ENCODE data around the gene FBXL15. TPM values are rescaled to one million over a fixed set of nuclear protein-coding genes. Genes with fewer than 3 reads are reported as not detected.

Gene FBXL15
- total and polyA plus RNA-seq, 2 donors (not counting 3 experiments of a cell fraction or from before 2014, with no cell fraction given) = 9.9 to 15.3 TPM

DNA sequence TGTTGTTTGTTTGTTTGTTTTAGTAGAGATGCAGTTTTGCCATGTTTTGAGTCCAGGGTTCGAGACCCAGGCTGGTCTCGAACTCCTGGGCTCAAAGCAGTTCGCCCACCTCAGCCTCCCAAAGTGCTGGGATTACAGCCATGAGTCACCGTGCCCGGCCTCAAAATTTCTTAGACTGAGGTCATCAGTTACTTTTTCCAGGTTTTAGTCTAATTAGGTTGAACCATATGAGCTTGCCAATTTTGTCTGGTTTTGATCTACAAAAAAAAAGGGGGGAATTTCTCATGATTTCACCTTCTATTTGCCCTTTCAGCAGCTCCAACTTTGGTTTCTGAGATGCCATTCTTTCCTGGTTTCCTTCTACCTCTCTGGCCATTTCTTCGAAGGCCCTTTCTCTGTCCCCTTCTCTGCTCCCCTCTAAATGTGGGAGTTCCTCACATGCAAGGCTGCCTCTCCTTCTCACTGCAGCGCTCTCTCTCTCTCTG lies 6.2 kb downstream of the FBXL15 start:
- H3K9me3 ChIP-seq (replicated peaks; ENCODE audit: control insufficient read depth, insufficient read depth, low read length) = no peaks in the 10 kb centered on the region

DNA sequence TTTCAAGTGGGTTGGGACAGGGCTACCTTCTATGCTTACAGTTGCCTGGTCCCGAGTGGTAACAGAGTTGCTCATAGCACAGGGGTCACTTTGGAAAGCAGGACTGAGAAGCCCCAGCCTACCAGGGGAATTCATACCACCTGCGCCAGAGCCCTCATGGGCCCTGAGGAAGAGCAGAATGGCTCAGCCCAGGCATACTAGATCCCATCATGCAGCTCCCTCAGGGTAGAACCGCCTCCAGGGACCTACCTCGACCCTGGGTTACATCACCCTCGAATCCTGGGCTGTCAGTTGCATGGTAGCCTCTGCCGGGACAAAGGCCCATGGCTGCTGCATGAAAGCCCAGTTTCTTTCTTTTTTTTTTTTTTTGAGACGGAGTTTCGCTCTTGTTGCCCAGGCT lies 8.8 kb downstream of the FBXL15 start:
- Histone ChIP-seq H3K4me3 (replicated peaks in 1 of 3; ENCODE audit: insufficient read depth in 1 of 3, low read depth in 1 of 3, low read length in 3 of 3) (no peak overlapping the region), H3K36me3 (ENCODE audit: control insufficient read depth in 2 of 2, extremely low read depth in 1 of 2, insufficient read depth in 2 of 2, low read length in 2 of 2) (no peaks in the 10 kb centered on the region), H3K4me1 (ENCODE audit: control insufficient read depth, extremely low read depth, insufficient read depth, low read length) (peaks cover 7% of the 10 kb centered on the region), H3K9me3 (replicated peaks; ENCODE audit: control insufficient read depth, insufficient read depth, low read length) (no peaks in the 10 kb centered on the region), H3K27me3 (ENCODE audit: control insufficient read depth in 2 of 2, insufficient read depth in 2 of 2, low read length in 2 of 2) (peaks cover 4 to 8% of the 10 kb centered on the region in 2 experiments), H2AFZ (ENCODE audit: low read depth, low read length) (no peak overlapping the region), H3K27ac (ENCODE audit: insufficient read depth, low read depth, low read length) (no peak overlapping the region), H3K79me2 (ENCODE audit: control insufficient read depth, insufficient read depth, low read length) (peaks cover 9% of the 10 kb centered on the region), H4K20me1 (replicated peaks; ENCODE audit: control insufficient read depth, extremely low read depth, insufficient read depth, low read length) (no peaks in the 10 kb centered on the region), H3K4me2 (ENCODE audit: insufficient read depth, low read length) (no peak overlapping the region), H3K9ac (replicated peaks; ENCODE audit: extremely low read depth, insufficient read depth, low read length) (no peak overlapping the region), H3K9me1 (replicated peaks; ENCODE audit: control insufficient read depth, extremely low read depth, insufficient read depth, low read length) (no peaks in the 10 kb centered on the region)
- ChIA-PET POLR2A (no interaction called here), CTCF (no interaction called here)
- no peak for TF ChIP-seq GATA2 (IDR thresholded peaks at IDR 0.05; ENCODE audit: insufficient read depth, insufficient read length, low read depth, low read length)
- no peak for TF ChIP-seq FOS (IDR thresholded peaks at IDR 0.05; ENCODE audit: borderline replicate concordance, insufficient read depth, low read length)
- TF ChIP-seq MYC (IDR thresholded peaks at IDR 0.05; ENCODE audit: low read depth, low read length) = no peak
- TF ChIP-seq EZH2 (IDR thresholded peaks at IDR 0.05; ENCODE audit: borderline replicate concordance, low read depth, low read length, severe bottlenecking) = no peak
- TF ChIP-seq, protein P1, sequence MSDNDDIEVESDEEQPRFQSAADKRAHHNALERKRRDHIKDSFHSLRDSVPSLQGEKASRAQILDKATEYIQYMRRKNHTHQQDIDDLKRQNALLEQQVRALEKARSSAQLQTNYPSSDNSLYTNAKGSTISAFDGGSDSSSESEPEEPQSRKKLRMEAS (IDR thresholded peaks at IDR 0.05; ENCODE audit: insufficient read depth, insufficient read length) = no peak
- no peak for TF ChIP-seq POLR2AphosphoS5 (IDR thresholded peaks at IDR 0.05; ENCODE audit: insufficient read depth, low read depth, low read length)
- no peak for TF ChIP-seq POLR2A (IDR thresholded peaks at IDR 0.05; ENCODE audit: low read depth, low read length)
- TF ChIP-seq JUN (IDR thresholded peaks at IDR 0.05; ENCODE audit: borderline replicate concordance, insufficient read depth, insufficient read length, low read depth) = no peak
- TF ChIP-seq, protein P2, sequence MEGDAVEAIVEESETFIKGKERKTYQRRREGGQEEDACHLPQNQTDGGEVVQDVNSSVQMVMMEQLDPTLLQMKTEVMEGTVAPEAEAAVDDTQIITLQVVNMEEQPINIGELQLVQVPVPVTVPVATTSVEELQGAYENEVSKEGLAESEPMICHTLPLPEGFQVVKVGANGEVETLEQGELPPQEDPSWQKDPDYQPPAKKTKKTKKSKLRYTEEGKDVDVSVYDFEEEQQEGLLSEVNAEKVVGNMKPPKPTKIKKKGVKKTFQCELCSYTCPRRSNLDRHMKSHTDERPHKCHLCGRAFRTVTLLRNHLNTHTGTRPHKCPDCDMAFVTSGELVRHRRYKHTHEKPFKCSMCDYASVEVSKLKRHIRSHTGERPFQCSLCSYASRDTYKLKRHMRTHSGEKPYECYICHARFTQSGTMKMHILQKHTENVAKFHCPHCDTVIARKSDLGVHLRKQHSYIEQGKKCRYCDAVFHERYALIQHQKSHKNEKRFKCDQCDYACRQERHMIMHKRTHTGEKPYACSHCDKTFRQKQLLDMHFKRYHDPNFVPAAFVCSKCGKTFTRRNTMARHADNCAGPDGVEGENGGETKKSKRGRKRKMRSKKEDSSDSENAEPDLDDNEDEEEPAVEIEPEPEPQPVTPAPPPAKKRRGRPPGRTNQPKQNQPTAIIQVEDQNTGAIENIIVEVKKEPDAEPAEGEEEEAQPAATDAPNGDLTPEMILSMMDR (IDR thresholded peaks at IDR 0.05; ENCODE audit: extremely low read depth in 1 of 2, insufficient read depth in 1 of 2, low read depth in 1 of 2, low read length in 2 of 2) = no peak
- no peak for FAIRE-seq
- no peak for DNase-seq (ENCODE audit: low read depth, low spot score)
- intact Hi-C loops (cut with micrococcal nuclease) (no loop called here), dilution Hi-C loops (cut with MboI; ENCODE audit: extremely low pct_ligation_motif_present, low sequenced_read_pairs) (no loop called here)
- no TSS peak for BruUV-seq (replicated peaks)

More for the DNA sequence above, 6.2 kb downstream of the FBXL15 start:
- ChIA-PET CTCF (interaction anchor here (1.0 to 1.6 kb wide), 2 partner anchors 52 to 75 kb away, joined by 4 to 5 read pairs; no protein-coding TSS in a partner anchor), POLR2A (no interaction called here)
- DNase-seq (ENCODE audit: low read depth, low spot score) (no peak), FAIRE-seq (no peak)
- intact Hi-C loops (cut with micrococcal nuclease) = no loop called here
- peaks cover 6% of the 10 kb centered on the region for H3K79me2 ChIP-seq (ENCODE audit: control insufficient read depth, insufficient read depth, low read length)
- no peak overlapping the region for H3K9ac ChIP-seq (replicated peaks; ENCODE audit: extremely low read depth, insufficient read depth, low read length)
- no peaks in the 10 kb centered on the region for H4K20me1 ChIP-seq (replicated peaks; ENCODE audit: control insufficient read depth, extremely low read depth, insufficient read depth, low read length)
- H3K4me3 ChIP-seq (replicated peaks in 1 of 3; ENCODE audit: insufficient read depth in 1 of 3, low read depth in 1 of 3, low read length in 3 of 3) = no peak overlapping the region
- no peak overlapping the region for H2AFZ ChIP-seq (ENCODE audit: low read depth, low read length)
- H3K27ac ChIP-seq (ENCODE audit: insufficient read depth, low read depth, low read length) = no peak overlapping the region
- no peak overlapping the region for H3K4me2 ChIP-seq (ENCODE audit: insufficient read depth, low read length)
- TF ChIP-seq GATA2 (IDR thresholded peaks at IDR 0.05; ENCODE audit: insufficient read depth, insufficient read length, low read depth, low read length) (no peak), FOS (IDR thresholded peaks at IDR 0.05; ENCODE audit: borderline replicate concordance, insufficient read depth, low read length) (no peak), MYC (IDR thresholded peaks at IDR 0.05; ENCODE audit: low read depth, low read length) (no peak), JUN (IDR thresholded peaks at IDR 0.05; ENCODE audit: borderline replicate concordance, insufficient read depth, insufficient read length, low read depth) (no peak), POLR2A (IDR thresholded peaks at IDR 0.05; ENCODE audit: low read depth, low read length) (no peak)
- TF ChIP-seq, protein P1 (IDR thresholded peaks at IDR 0.05; ENCODE audit: insufficient read depth, insufficient read length) = no peak
- dilution Hi-C loops (cut with MboI; ENCODE audit: extremely low pct_ligation_motif_present, low sequenced_read_pairs) = no loop called here
- no TSS peak for BruUV-seq (replicated peaks)
- no peaks in the 10 kb centered on the region for H3K27me3 ChIP-seq (ENCODE audit: control insufficient read depth in 2 of 2, insufficient read depth in 2 of 2, low read length in 2 of 2)
- peaks cover 0 to 9% of the 10 kb centered on the region in 2 experiments for H3K36me3 ChIP-seq (ENCODE audit: control insufficient read depth in 2 of 2, extremely low read depth in 1 of 2, insufficient read depth in 2 of 2, low read length in 2 of 2)
- peaks cover 16% of the 10 kb centered on the region for H3K4me1 ChIP-seq (ENCODE audit: control insufficient read depth, extremely low read depth, insufficient read depth, low read length)
- no peaks in the 10 kb centered on the region for H3K9me1 ChIP-seq (replicated peaks; ENCODE audit: control insufficient read depth, extremely low read depth, insufficient read depth, low read length)
